ENCODE data around the gene ADGRG7.
"Not testable (repeated sequence)": the region's sequence is repeated elsewhere in the genome, so short reads cannot be mapped to it uniquely, and the experiment has no call there.

DNA sequence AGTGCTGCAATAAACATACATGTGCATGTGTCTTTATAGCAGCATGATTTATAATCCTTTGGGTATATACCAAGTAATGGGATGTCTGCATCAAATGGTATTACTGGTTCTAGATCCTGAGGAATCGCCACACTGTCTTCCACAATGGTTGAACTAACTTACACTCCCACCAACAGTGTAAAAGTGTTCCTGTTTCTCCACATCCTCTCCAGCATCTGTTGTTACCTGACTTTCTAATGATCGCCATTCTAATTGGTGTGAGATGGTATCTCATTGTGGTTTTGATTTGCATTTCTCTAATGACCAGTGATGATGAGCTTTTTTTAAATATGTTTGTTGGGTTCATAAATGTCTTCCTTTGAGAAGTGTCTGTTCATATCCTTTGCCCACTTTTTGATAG lies 61.6 kb downstream of the ADGRG7 start:
- TF ChIP-seq, protein P1, sequence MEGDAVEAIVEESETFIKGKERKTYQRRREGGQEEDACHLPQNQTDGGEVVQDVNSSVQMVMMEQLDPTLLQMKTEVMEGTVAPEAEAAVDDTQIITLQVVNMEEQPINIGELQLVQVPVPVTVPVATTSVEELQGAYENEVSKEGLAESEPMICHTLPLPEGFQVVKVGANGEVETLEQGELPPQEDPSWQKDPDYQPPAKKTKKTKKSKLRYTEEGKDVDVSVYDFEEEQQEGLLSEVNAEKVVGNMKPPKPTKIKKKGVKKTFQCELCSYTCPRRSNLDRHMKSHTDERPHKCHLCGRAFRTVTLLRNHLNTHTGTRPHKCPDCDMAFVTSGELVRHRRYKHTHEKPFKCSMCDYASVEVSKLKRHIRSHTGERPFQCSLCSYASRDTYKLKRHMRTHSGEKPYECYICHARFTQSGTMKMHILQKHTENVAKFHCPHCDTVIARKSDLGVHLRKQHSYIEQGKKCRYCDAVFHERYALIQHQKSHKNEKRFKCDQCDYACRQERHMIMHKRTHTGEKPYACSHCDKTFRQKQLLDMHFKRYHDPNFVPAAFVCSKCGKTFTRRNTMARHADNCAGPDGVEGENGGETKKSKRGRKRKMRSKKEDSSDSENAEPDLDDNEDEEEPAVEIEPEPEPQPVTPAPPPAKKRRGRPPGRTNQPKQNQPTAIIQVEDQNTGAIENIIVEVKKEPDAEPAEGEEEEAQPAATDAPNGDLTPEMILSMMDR (IDR thresholded peaks at IDR 0.05) = not testable (repeated sequence)
- TF ChIP-seq POLR2A (IDR thresholded peaks at IDR 0.05; ENCODE audit: low read depth); POLR2AphosphoS5 (IDR thresholded peaks at IDR 0.05); EP300 (IDR thresholded peaks at IDR 0.05): not testable (repeated sequence)
